B cell (primary cell): Measurements from ENCODE around the gene TNFSF8.

Experiments
- CTCF ChIP-seq: fragments of 200-600 bp; IDR thresholded peaks from one replicate; pipeline ENCODE4 v1.8.0; 2022; ENCODE audit warnings: antibody characterized with exemption, mild to moderate bottlenecking
- EZH2 ChIP-seq: IDR thresholded peaks from 2 replicates; pipeline ENCODE4 v1.6.1; 2012; ENCODE audit warnings: borderline replicate concordance, low read depth, mild to moderate bottlenecking, moderate library complexity, low read length; ENCODE audit not compliant: insufficient read depth, poor library complexity, severe bottlenecking

GRCh38 chr9:114869845-114870244 is 60.5 kb downstream of the TNFSF8 start:
- TF ChIP-seq CTCF (no peak), EZH2 (no peak)
